Posterior vena cava (tissue), 2 donors: ENCODE measurements around the gene FAH. TPM values are rescaled to one million over a fixed set of nuclear protein-coding genes. Genes with fewer than 3 reads are reported as not detected.
"Not testable (repeated sequence)": the region's sequence is repeated elsewhere in the genome, so short reads cannot be mapped to it uniquely, and the experiment has no call there.

Experiments used
- DNase-seq: peaks from one replicate; pipeline ENCODE4 v3.0.0-alpha.2; 2020; ENCODE audit warnings: low spot score
- intact Hi-C, 2 donors: fragments of 100-400 bp; cut with DNase I; formaldehyde crosslinking; loops; one replicate each; pipeline versions ENCODE4 v1.14.1 to v1.14.2; 2022 to 2023
- long read RNA-seq, 2 donors: library from polyadenylated mRNA; unstranded; transcript quantifications; one replicate each; pipeline ENCODE4 v2.0.0, GENCODE V29; 2020 to 2021
- total RNA-seq, 2 donors: library from RNA; stranded (reverse); fragmentation: NEBNext Ultra II Directional; extraction: Animal tissue kit (Norgen Biotek cat#: 25700); gene quantifications; one replicate each; pipeline ENCODE4 v1.2.1, GENCODE V29; 2021
- donor health status: DM: yes; HTN: yes; CAD: no.
- donor health status: DM: yes; HTN: yes; CAD: no.

FAH gene
- total RNA-seq: 10 to 100 TPM; 20.5 to 22.4 TPM
- long read RNA-seq, donor 1, partial matches to known transcripts: 3 of 9 reads
- long read RNA-seq, donor 1, other reads (novel, unspliced or antisense): 0 of 9 reads
- long read RNA-seq, donor 2, transcript FAH-201 (15 exons, 1,471 nt): major isoform, 35 of 65 reads
- long read RNA-seq, donor 2, transcript FAH-202 (15 exons, 2,152 nt): minor isoform, 7 of 65 reads
- long read RNA-seq, donor 2, transcript FAH-213 (14 exons, 1,549 nt): minor isoform, 17 of 65 reads
- long read RNA-seq, donor 2, partial matches to known transcripts: 4 of 65 reads
- long read RNA-seq, donor 2, other reads (novel, unspliced or antisense): 1 of 65 reads

DNA sequence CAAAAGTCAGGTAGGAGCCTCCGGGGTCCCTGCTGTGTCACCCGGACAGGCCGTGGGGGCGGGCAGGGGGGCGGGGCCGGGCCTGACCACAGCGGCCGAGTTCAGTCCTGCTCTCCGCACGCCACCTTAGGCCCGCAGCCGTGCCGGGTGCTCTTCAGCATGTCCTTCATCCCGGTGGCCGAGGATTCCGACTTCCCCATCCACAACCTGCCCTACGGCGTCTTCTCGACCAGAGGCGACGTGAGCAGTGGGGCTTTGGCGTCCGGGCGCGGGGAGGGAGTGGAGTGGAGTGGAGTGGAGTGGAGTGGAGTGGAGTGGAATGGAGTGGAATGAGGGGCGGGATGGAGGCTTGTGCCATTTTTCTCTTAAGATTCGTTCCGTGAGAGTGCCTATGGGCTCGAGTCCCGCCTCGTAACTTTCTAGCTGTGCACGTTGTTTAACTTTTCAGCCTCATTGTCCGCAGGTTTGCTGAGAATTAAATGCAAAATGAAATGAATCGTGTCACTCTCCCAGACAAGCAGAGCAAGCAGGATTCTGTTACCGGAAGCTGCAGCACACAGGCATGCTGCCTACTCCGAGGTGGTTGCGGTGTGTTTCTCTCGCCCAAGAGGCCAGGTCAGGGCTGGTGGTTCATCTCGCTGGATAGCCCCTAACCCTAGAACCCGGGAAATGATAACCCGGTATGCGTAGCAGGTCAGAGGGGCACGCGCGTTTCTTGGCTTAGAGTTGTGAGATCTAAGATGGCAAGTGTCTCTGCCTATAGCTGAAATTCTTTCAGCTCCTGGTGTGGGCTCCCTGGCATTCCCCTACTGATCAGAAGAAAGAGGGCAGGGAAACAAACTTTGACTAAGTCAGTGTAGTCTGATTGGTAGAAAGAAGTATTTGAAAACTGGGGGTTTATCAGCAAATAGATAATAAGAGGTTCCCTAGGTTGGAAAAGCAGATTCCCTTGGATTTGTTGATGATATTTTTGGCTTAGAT lies at the start of gene FAH:
FAH (plus strand) TSS at position 104 of the 981 bp plus-strand sequence; CDS start at position 160, 56 bp downstream.
- peak; percentile 90 for DNase-seq
- intact Hi-C loops: loop anchor here in 1 of 2 donors (10.0 kb wide), 1 partner anchor 98 kb away; the partner anchor contains the start of gene ZFAND6

- intact Hi-C loops: no loop called here
- no peak for DNase-seq
These were observed 47.6 kb upstream of the FAH start for GRCh38 chr15:80105193-80105592.

- DNase-seq: no peak
- intact Hi-C loops: no loop called here
These were observed 47.2 kb upstream of the FAH start for GRCh38 chr15:80105595-80105994.

GRCh38 chr15:80106051-80106450 lies 46.7 kb upstream of the FAH start:
- intact Hi-C loops: no loop called here
- no peak for DNase-seq

DNA sequence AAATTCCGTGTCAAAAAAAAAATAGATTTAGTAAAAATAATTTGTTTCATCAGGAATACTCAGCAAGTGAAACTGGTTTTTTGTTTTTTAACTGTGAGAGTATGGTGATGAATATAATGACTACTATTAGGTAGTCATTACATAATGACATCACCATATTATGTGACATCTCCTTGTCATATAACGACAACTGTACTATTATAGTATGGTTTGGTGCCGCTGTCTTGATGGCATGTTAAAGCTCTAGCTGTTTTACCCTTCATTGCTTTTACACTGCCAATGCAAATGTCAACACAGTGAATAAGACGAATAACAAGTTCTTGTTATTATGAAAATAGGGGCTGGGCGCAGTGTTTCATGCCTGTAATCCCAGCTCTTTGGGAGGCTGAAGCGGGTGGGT lies 45.6 kb upstream of the FAH start:
- intact Hi-C loops: no loop called here

GRCh38 chr15:80107774-80108173 lies 45.0 kb upstream of the FAH start:
- intact Hi-C loops: no loop called here
- no peak for DNase-seq

More for the DNA sequence above, 45.6 kb upstream of the FAH start:
- DNase-seq: no peak

DNA sequence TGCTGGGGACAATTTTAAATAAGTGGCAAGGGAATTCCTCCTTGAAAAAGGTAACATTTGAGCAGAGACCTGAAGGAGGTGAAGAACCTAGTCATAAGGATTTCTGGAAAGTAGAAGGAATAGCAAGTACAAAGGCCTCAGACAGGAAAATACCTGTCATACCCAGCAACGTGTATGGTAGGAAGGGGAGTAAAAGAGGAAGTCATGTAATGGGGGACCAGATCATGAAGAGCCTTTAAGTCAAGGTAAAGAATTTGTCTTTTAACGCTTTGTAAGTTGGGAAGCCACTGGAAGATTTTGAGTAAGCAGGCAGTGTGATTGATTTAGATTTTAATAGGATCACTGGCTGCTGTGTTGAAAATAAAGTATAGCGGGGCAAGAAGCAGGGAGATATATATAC lies 43.4 kb upstream of the FAH start:
- intact Hi-C loops: no loop called here
- no peak for DNase-seq

GRCh38 chr15:80110920-80111319 lies 41.9 kb upstream of the FAH start:
- intact Hi-C loops: no loop called here

DNA sequence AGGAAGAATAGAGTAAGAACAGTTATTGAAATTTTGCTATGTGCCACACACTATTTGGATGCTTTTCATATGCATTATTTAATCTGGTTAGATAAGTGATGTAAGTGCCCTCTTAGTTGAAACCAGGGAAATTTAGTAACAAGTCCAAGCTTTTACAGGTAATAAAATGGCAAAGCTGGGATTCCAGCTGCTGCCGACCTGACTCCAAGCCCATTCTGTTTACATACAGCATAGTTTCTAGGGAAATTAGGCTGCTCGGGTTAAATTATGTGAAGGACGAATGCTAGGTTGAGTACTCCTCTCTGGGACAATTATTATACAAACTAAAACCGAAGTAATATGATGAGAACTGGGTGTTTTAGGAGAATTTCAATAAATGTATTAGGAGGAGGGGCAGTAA lies 38.7 kb upstream of the FAH start:
- intact Hi-C loops: no loop called here
- no peak for DNase-seq

More at GRCh38 chr15:80110920-80111319, 41.9 kb upstream of the FAH start:
- DNase-seq: no peak

DNA sequence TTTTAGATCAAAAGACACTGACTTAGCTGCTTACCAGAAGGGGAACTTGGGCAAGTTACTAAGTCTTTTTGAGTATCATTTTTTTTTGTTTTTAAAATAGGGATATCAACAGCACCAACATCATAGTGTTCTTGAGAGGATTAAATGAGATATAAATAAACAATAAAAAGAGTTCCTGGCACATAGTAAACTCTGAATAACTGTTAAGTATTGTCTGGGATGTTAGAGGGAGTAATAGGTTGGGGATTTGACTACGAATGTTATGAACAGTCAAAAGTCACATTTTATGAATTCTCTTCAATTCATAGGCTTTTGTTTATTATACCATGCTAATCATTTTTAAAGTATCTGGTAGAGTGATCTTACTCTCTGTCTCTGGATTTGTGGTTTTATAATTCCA lies 37.8 kb upstream of the FAH start:
- DNase-seq: no peak
- intact Hi-C loops: no loop called here

GRCh38 chr15:80118956-80119355 lies 33.8 kb upstream of the FAH start:
- intact Hi-C loops: no loop called here
- DNase-seq: no peak

GRCh38 chr15:80120636-80121035 lies 32.2 kb upstream of the FAH start:
- intact Hi-C loops: no loop called here
- DNase-seq: no peak

DNA sequence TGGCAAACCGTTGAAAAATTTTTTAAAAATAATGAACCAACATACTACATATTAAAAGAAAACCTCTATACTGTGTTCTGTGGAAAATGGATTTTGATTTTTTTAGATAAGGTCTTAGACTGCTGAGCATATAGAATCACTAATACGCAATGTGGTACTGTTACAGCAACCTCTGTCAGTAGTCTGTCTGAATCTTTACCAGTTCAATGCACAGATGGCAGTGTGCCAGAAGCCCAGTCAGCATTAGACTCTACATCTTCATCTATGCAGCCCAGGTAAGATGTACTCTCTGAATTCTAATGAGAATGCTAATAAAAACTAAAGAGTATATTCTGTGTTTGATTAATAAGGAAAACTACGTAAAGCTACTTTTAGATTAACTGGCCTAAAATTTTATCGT lies 31.3 kb upstream of the FAH start:
- intact Hi-C loops: no loop called here
- no peak for DNase-seq

DNA sequence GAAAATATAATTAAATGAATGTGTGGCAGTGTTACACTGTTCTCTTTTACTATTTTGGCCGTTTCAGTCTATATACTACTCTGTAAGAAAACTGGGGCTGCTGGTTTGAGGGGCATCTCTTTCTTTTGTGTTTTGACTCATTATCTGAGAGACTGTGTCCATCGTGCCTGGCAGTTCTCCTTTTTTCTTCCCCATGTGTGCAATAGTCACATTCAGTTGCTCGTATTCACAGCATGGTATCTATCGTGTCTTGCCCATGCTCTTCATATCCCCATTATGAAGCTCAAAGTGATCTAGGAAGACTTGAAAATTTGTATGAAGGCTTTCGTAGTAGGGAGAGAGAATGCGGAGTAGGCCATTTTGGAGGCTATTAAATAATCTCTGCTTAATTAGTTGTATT lies 29.8 kb upstream of the FAH start:
- intact Hi-C loops: no loop called here
- no peak for DNase-seq

GRCh38 chr15:80127253-80127652 lies 25.5 kb upstream of the FAH start:
- intact Hi-C loops, DNase-seq: not testable (repeated sequence)

DNA sequence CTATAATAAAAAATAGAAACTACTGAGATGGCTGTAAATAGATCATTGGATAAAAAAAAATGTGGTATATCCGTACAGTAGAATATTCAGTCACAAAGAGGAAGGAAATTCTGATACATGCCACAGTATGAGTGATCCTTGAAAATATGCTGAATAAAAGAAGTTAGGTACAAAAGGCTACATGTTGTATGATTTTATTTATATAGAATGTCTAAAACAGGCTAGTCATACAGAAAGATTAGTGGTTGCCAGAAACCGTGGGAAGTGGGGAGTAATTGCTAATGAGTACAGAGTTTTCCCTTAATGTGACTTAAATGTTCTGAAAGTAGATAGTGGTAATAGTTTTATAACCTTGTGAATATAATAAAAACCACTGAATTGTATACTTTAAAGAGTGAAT lies 24.9 kb upstream of the FAH start:
- DNase-seq: no peak
- intact Hi-C loops: no loop called here

GRCh38 chr15:80132382-80132781 lies 20.4 kb upstream of the FAH start:
- DNase-seq: no peak
- intact Hi-C loops: no loop called here

GRCh38 chr15:80136854-80137253 lies 15.9 kb upstream of the FAH start:
- DNase-seq: no peak
- intact Hi-C loops: no loop called here

GRCh38 chr15:80138961-80139360 lies 13.8 kb upstream of the FAH start:
- intact Hi-C loops: no loop called here
- no peak for DNase-seq

DNA sequence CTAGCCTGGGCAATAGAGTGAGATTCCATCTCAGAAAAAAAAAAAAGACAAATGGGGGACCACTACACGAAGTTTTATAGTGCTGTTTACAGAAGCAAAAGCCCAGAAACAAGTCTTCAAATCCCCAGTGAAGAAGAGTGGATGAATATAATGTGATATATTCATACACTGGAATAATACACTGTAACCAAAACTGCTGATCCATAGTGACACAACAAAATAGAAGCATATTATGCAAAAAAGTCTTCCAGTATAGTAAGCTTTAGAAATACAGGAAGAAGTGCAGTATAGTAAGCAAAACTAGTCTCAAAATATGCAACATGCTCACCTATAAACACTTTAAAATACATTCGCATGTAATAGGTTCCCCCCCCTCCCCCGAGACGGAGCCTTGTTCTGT lies 11.9 kb upstream of the FAH start:
- DNase-seq: no peak
- intact Hi-C loops: no loop called here
